ENCODE data around the gene CORO1A. TPM values are rescaled to one million over a fixed set of nuclear protein-coding genes. Genes with fewer than 3 reads are reported as not detected.

Gene CORO1A
- total RNA-seq: 10 to 100 TPM in 3 of 10 donors, 1 to 10 TPM in 7; 3.3 to 54.6 (median 5.5) TPM
- 10 to 100 TPM; 11.5 to 15.3 TPM for polyA plus RNA-seq
- long read RNA-seq, donor 1, partial matches to known transcripts: 4 of 8 reads
- long read RNA-seq, donor 1, other reads (novel, unspliced or antisense): 2 of 8 reads
- long read RNA-seq, donor 2, transcript CORO1A-201 (11 exons, 1,803 nt): major isoform, 7 of 10 reads
- long read RNA-seq, donor 2, partial matches to known transcripts: 3 of 10 reads
- long read RNA-seq, donor 2, other reads (novel, unspliced or antisense): 0 of 10 reads
- long read RNA-seq, donor 3, transcript CORO1A-201 (11 exons, 1,803 nt): major isoform, 12 of 12 reads
- long read RNA-seq, donor 3, partial matches to known transcripts: 0 of 12 reads
- long read RNA-seq, donor 3, other reads (novel, unspliced or antisense): 0 of 12 reads

DNA sequence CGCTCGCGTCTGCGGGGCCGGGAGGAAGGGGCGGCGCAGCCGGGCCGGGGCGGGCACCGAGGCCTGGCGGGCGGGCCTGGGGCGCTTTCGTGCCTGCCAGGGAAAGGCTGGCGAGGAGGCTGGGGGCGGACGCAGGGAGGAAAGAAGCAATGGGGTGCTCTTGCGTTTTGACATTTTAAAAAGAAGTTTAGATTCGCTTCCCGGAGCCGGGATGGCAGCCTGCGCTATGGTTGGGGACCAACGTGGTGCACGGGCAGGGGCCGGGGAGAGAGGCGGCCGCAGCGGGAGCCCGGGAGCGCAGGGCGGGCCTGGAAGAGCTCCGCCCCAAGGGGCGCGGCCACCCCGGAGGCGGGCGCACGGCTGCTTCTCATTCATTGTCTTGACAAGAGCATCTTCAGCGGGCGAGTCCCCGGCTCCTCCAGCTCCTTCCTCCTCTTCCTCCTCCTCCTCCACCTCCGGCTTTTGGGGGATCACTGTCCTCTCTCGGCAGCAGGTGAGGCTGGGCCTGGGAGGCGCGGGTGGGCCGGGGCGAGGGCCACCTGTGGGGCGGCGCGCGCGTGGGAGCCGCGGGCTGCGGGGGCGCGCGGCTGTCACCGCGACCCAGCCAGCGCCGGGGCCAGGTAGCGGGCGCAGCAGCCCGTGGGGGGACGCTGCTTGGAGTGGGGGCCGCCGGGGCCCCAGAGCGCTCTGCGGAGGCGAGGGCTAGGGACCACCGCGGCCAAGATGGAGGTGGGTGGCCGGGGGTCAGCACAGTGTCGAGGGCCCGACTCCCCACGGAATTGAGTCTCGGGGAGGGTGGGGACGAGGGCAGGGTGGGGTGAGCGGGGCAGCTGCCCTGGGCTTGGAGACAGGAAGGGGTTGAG lies at the start of gene CORO1A:
Gene CORO1A (plus strand): TSS at position 370 of the 863 bp plus-strand sequence. CDS start 1,608 bp downstream, outside the sequence.
- peak; percentile 77 to 91 (median 86) for ATAC-seq
- H3K4me1 ChIP-seq: peaks cover 0 to 51% (median 10%) of the 10 kb centered on the region in 9 donors
- 1% methylated on average over 64 to 81 of the region's 81 CpGs for WGBS, 2 donors
- peaks cover 0 to 31% (median 0%) of the 10 kb centered on the region in 9 donors for H3K36me3 ChIP-seq
- TF ChIP-seq, protein P1, sequence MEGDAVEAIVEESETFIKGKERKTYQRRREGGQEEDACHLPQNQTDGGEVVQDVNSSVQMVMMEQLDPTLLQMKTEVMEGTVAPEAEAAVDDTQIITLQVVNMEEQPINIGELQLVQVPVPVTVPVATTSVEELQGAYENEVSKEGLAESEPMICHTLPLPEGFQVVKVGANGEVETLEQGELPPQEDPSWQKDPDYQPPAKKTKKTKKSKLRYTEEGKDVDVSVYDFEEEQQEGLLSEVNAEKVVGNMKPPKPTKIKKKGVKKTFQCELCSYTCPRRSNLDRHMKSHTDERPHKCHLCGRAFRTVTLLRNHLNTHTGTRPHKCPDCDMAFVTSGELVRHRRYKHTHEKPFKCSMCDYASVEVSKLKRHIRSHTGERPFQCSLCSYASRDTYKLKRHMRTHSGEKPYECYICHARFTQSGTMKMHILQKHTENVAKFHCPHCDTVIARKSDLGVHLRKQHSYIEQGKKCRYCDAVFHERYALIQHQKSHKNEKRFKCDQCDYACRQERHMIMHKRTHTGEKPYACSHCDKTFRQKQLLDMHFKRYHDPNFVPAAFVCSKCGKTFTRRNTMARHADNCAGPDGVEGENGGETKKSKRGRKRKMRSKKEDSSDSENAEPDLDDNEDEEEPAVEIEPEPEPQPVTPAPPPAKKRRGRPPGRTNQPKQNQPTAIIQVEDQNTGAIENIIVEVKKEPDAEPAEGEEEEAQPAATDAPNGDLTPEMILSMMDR (IDR thresholded peaks at IDR 0.05): peak in 1 of 9 donors; percentile 8
- peak within 1 kb of the TSS; percentile 32 to 85 (median 66) for H3K4me3 ChIP-seq
- intact Hi-C loops (cut with DNase I): no loop called here
- peak within 1 kb of the TSS in 9 of 10 donors; percentile 54 to 96 (median 68) for H3K27ac ChIP-seq
- peak; percentile 81 to 88 for DNase-seq
- H3K9me3 ChIP-seq: no peaks in the 10 kb centered on the region
- H3K27me3 ChIP-seq: no peaks in the 10 kb centered on the region

DNA sequence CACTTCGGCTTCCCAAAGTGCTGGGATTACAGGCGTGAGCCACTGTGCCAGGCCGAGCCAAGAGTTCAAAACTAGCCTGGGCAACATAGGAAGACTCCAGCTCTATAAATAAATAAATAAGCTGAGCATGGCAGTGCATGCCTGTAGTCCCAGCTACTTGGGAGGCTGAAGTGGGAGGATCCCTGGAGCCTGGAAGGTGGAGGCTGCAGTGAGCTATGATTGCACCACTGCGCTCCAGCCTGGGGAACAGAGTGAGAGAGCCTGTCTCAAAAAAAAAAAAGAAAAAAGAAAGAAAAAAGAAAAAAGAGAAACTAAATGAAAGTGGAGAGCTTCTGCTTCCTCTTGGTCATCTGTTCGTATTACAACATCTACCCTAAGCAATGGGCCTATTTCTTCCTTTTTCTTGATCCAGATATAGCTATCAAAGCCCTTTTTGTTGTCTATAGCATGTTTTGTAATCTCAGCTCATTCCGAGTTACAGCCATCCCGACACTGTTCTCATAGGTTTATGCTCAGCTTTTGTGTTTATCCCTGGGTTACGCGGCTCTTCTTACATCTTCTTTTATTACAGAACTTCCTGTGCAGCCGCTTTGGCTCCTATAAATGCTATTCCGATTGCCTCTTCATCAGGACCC lies 46.3 kb upstream of the CORO1A start:
- Histone ChIP-seq H3K9me3 (no peaks in the 10 kb centered on the region), H3K4me3 (no peak overlapping the region), H3K27me3 (no peaks in the 10 kb centered on the region), H3K4me1 (peaks cover 0 to 37% (median 0%) of the 10 kb centered on the region in 9 donors), H3K36me3 (no peaks in the 10 kb centered on the region), H3K27ac (peak overlapping the region in 1 of 10 donors; percentile 70)
- intact Hi-C loops (cut with DNase I): no loop called here
- no peak for DNase-seq
- peak in 5 of 8 donors; percentile 7 to 55 (median 38) for ATAC-seq
- TF ChIP-seq, protein P1 (IDR thresholded peaks at IDR 0.05): no peak
- 83 to 84% methylated on average over 11 of the region's 11 CpGs for WGBS, 2 donors

DNA sequence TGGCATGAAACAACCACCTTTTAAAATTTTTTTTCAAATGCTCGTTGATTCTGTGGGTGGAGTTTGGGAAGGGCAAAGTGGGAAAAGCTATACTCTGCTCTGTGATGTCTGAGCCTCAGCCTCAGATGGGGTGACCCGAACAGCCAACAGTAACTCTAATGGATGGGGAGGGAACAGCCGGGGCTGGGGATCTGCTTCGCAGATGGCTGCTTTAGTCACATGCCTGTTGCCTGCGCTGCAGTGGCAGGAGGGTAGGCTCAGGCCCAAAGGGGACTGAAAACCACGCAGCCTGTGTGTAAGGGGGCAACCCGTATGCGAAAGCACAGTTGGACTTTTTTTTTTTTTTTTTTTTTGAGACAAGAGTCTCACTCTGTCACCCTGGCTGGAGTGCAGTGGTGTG lies 45.5 kb upstream of the CORO1A start:
- Histone ChIP-seq H3K4me1 (peaks cover 0 to 30% (median 0%) of the 10 kb centered on the region in 9 donors), H3K4me3 (no peak overlapping the region), H3K9me3 (no peaks in the 10 kb centered on the region), H3K27ac (peak overlapping the region in 1 of 10 donors; percentile 21), H3K27me3 (no peaks in the 10 kb centered on the region), H3K36me3 (no peaks in the 10 kb centered on the region)
- intact Hi-C loops (cut with DNase I): no loop called here
- no peak for DNase-seq
- 83 to 88% methylated on average over 8 of the region's 8 CpGs for WGBS, 2 donors
- TF ChIP-seq, protein P1 (IDR thresholded peaks at IDR 0.05): no peak
- no peak for ATAC-seq
